Naive thymus-derived CD4-positive, alpha-beta T cell (primary cell): ENCODE results near the gene ELMO1. TPM values are rescaled to one million over a fixed set of nuclear protein-coding genes. Genes with fewer than 3 reads are reported as not detected.

ENCODE experiments used
- ATAC-seq: fragments of 150-1000 bp; cut with Tn5 transposase; 2 replicates; pipeline ENCODE4 v1.10.0; 2021; ENCODE audit warnings: mild to moderate bottlenecking, moderate library complexity
- CTCF ChIA-PET: fragments of 350-600 bp; sonication (Branson Sonifier 250); formaldehyde crosslinking; loops from one replicate; lab custom pipeline; 2021; ENCODE audit warnings: antibody characterized with exemption; lab: Charles Lee
- POLR2A ChIA-PET: fragments of 350-600 bp; sonication (Branson Sonifier 250); formaldehyde crosslinking; loops from one replicate; lab custom pipeline; 2021; ENCODE audit warnings: antibody characterized with exemption, inconsistent platforms; lab: Charles Lee
- DNase-seq, 9 donors: peaks; one replicate each; pipeline versions ENCODE4 v3.0.0 to v3.0.0-alpha.2; 2020 to 2022; ENCODE audit warnings: mixed read lengths in 1 of 9
- H3K27ac ChIP-seq: one replicate; pipeline ENCODE4 v1.7.0; 2013; ENCODE audit warnings: mild to moderate bottlenecking, low read depth, low read length, moderate library complexity
- H3K27me3 ChIP-seq, 2 donors: one replicate each; pipeline ENCODE4 v1.7.0; 2013; ENCODE audit warnings: low read length in 2 of 2, mild to moderate bottlenecking in 2 of 2, moderate library complexity in 2 of 2; ENCODE audit not compliant: control insufficient read depth in 2 of 2, insufficient read depth in 2 of 2
- H3K36me3 ChIP-seq, 3 experiments: 1 replicate in 2 of 3; 2 replicates in 1 of 3; pipeline ENCODE4 v1.7.0; 2013; ENCODE audit warnings: low read length in 3 of 3, mild to moderate bottlenecking in 3 of 3, moderate library complexity in 1 of 3; ENCODE audit not compliant: insufficient read depth in 3 of 3, control insufficient read depth in 2 of 3
- H3K4me1 ChIP-seq, 2 donors: one replicate each; pipeline ENCODE4 v1.7.0; 2013; ENCODE audit warnings: low read length in 2 of 2, mild to moderate bottlenecking in 2 of 2, moderate library complexity in 1 of 2; ENCODE audit not compliant: control insufficient read depth in 2 of 2, insufficient read depth in 2 of 2
- H3K4me3 ChIP-seq: 2 replicates; pipeline ENCODE4 v1.7.0; 2013; ENCODE audit warnings: mild to moderate bottlenecking, low read length
- H3K9me3 ChIP-seq, 3 experiments: 1 replicate in 2 of 3; 2 replicates in 1 of 3; pipeline ENCODE4 v1.7.0; 2013; ENCODE audit warnings: low read length in 3 of 3; ENCODE audit not compliant: control insufficient read depth in 2 of 3
- H3K27ac Mint-ChIP-seq, 9 donors: one replicate each; pipeline ENCODE4 v1.8.0; 2020 to 2022; ENCODE audit warnings: mixed read lengths in 9 of 9, mild to moderate bottlenecking in 8 of 9, moderate library complexity in 5 of 9, inconsistent platforms in 2 of 9
- H3K27me3 Mint-ChIP-seq, 5 donors: one replicate each; pipeline ENCODE4 v1.8.0; 2021 to 2022; ENCODE audit warnings: mixed read lengths in 5 of 5, mild to moderate bottlenecking in 1 of 5
- H3K36me3 Mint-ChIP-seq, 5 donors: one replicate each; pipeline ENCODE4 v1.8.0; 2020 to 2022; ENCODE audit warnings: mixed read lengths in 5 of 5, mild to moderate bottlenecking in 3 of 5, inconsistent platforms in 1 of 5
- H3K4me1 Mint-ChIP-seq, 7 donors: one replicate each; pipeline ENCODE4 v1.8.0; 2020 to 2022; ENCODE audit warnings: mixed read lengths in 7 of 7, mild to moderate bottlenecking in 3 of 7, inconsistent platforms in 1 of 7
- H3K4me3 Mint-ChIP-seq, 10 donors: one replicate each; pipeline ENCODE4 v1.8.0; 2020 to 2022; ENCODE audit warnings: mild to moderate bottlenecking in 10 of 10, mixed read lengths in 10 of 10, moderate library complexity in 6 of 10, inconsistent platforms in 2 of 10
- H3K9me3 Mint-ChIP-seq, 11 donors: one replicate each; pipeline ENCODE4 v1.8.0; 2020 to 2022; ENCODE audit warnings: mixed read lengths in 11 of 11, mild to moderate bottlenecking in 4 of 11, inconsistent platforms in 1 of 11, moderate library complexity in 1 of 11
- intact Hi-C, 2 donors: fragments of 100-400 bp; cut with micrococcal nuclease; formaldehyde crosslinking; loops; one replicate each; pipeline ENCODE4 v1.15.1; 2023
- polyA plus RNA-seq, 2 donors: library from polyadenylated mRNA; unstranded; fragments of 300-500 nt; fragmentation: Illumina TruSeq; gene quantifications; one replicate each; pipeline ENCODE4 v1.2.3, GENCODE V29; 2021
- total RNA-seq, 6 experiments: library from RNA in 5 of 6; stranded (reverse) in 5 of 6; gene quantifications; 1 replicate in 5 of 6; 2 replicates in 1 of 6; pipeline ENCODE4 v1.2.3 and lab custom pipeline; 2021 to 2026

ELMO1 gene
- total and polyA plus RNA-seq, 7 experiments from 2014 or later, result 63.6 to 160 (median 124) TPM

GRCh38 chr7:37420946-37421695, 27.5 kb downstream of the ELMO1 start:
- CTCF ChIA-PET, result no interaction called here
- H3K4me1 ChIP-seq, result peaks cover 0 to 12% of the 10 kb centered on the region in 2 donors
- H3K36me3 ChIP-seq, result no peaks in the 10 kb centered on the region
- ATAC-seq (no peak), DNase-seq (no peak)
- H3K4me3 ChIP-seq, result no peak overlapping the region
- POLR2A ChIA-PET, result interaction anchor here (1.0 to 3.2 kb wide), 2 partner anchors 24 to 27 kb away, joined by 3 to 15 read pairs; partner anchors contain the start of gene ELMO1
- Mint-ChIP-seq H3K27ac (peak overlapping the region in 7 of 9 donors; percentile 4 to 64 (median 19)), H3K27me3 (no peaks in the 10 kb centered on the region), H3K9me3 (peaks cover 0 to 1% (median 0%) of the 10 kb centered on the region in 11 donors), H3K36me3 (peaks cover 0 to 14% (median 8%) of the 10 kb centered on the region in 5 donors), H3K4me3 (peak overlapping the region in 2 of 10 donors; percentile 2 to 4), H3K4me1 (peaks cover 31 to 68% (median 61%) of the 10 kb centered on the region in 7 donors)
- H3K27me3 ChIP-seq, result no peaks in the 10 kb centered on the region
- no peaks in the 10 kb centered on the region for H3K9me3 ChIP-seq
- no peak overlapping the region for H3K27ac ChIP-seq
- intact Hi-C loops, result no loop called here

- Mint-ChIP-seq H3K4me1 (peaks cover 32 to 78% (median 73%) of the 10 kb centered on the region in 7 donors), H3K9me3 (peaks cover 0 to 1% (median 0%) of the 10 kb centered on the region in 11 donors), H3K4me3 (no peak overlapping the region), H3K27me3 (no peaks in the 10 kb centered on the region), H3K36me3 (peaks cover 0 to 25% (median 8%) of the 10 kb centered on the region in 5 donors), H3K27ac (peak overlapping the region in 5 of 9 donors; percentile 11 to 75 (median 38))
- Histone ChIP-seq H3K27me3 (no peaks in the 10 kb centered on the region), H3K36me3 (no peaks in the 10 kb centered on the region), H3K4me3 (no peak overlapping the region), H3K9me3 (no peaks in the 10 kb centered on the region), H3K4me1 (peaks cover 0 to 12% of the 10 kb centered on the region in 2 donors), H3K27ac (no peak overlapping the region)
- CTCF ChIA-PET, result no interaction called here
- POLR2A ChIA-PET, result interaction anchor here (0.9 to 3.2 kb wide), 2 partner anchors 16 to 29 kb away, joined by 3 to 15 read pairs; partner anchors contain the start of gene ELMO1
- DNase-seq (no peak), ATAC-seq (peak; percentile 65)
- intact Hi-C loops, result no loop called here
These were observed 29.2 kb downstream of the ELMO1 start for GRCh38 chr7:37419496-37419895.

GRCh38 chr7:37418381-37418780, 30.3 kb downstream of the ELMO1 start:
- H3K27ac ChIP-seq, result no peak overlapping the region
- ChIA-PET POLR2A (interaction anchor here (0.8 to 0.9 kb wide), 2 partner anchors 28 to 33 kb away, joined by 3 read pairs; no protein-coding TSS in a partner anchor), CTCF (interaction anchor here (1.0 to 1.2 kb wide), 2 partner anchors 31 to 134 kb away, joined by 3 to 4 read pairs; partner anchors contain the start of gene ELMO1)
- no peak overlapping the region for H3K4me3 ChIP-seq
- intact Hi-C loops, result no loop called here
- Mint-ChIP-seq H3K4me1 (peaks cover 32 to 81% (median 67%) of the 10 kb centered on the region in 7 donors), H3K36me3 (peaks cover 3 to 26% (median 12%) of the 10 kb centered on the region in 5 donors), H3K9me3 (peaks cover 0 to 1% (median 0%) of the 10 kb centered on the region in 11 donors), H3K27ac (peak overlapping the region; percentile 5 to 78 (median 46)), H3K4me3 (peak overlapping the region in 1 of 10 donors; percentile 26), H3K27me3 (no peaks in the 10 kb centered on the region)
- H3K4me1 ChIP-seq, result peaks cover 0 to 12% of the 10 kb centered on the region in 2 donors
- no peaks in the 10 kb centered on the region for H3K36me3 ChIP-seq
- ATAC-seq (no peak), DNase-seq (no peak)
- H3K27me3 ChIP-seq, result no peaks in the 10 kb centered on the region
- H3K9me3 ChIP-seq, result no peaks in the 10 kb centered on the region

GRCh38 chr7:37417107-37417474, 31.6 kb downstream of the ELMO1 start:
- H3K4me1 ChIP-seq, result peaks cover 0 to 12% of the 10 kb centered on the region in 2 donors
- no peak overlapping the region for H3K4me3 Mint-ChIP-seq
- H3K27me3 Mint-ChIP-seq, result no peaks in the 10 kb centered on the region
- no peaks in the 10 kb centered on the region for H3K36me3 ChIP-seq
- peak overlapping the region in 1 of 9 donors; percentile 25 for H3K27ac Mint-ChIP-seq
- no peak overlapping the region for H3K4me3 ChIP-seq
- ATAC-seq (no peak), DNase-seq (no peak)
- no peak overlapping the region for H3K27ac ChIP-seq
- H3K9me3 Mint-ChIP-seq, result peaks cover 0 to 6% (median 0%) of the 10 kb centered on the region in 11 donors
- intact Hi-C loops, result no loop called here
- H3K4me1 Mint-ChIP-seq, result peaks cover 37 to 93% (median 78%) of the 10 kb centered on the region in 7 donors
- no peaks in the 10 kb centered on the region for H3K27me3 ChIP-seq
- H3K36me3 Mint-ChIP-seq, result peaks cover 7 to 31% (median 22%) of the 10 kb centered on the region in 5 donors
- no peaks in the 10 kb centered on the region for H3K9me3 ChIP-seq
- CTCF ChIA-PET, result interaction anchor here (0.7 to 1.1 kb wide), 2 partner anchors 30 to 88 kb away, joined by 3 read pairs; no protein-coding TSS in a partner anchor
- POLR2A ChIA-PET, result interaction anchor here (0.7 kb wide), 1 partner anchor 24 kb away, joined by 3 read pairs; no protein-coding TSS in a partner anchor

- Histone ChIP-seq H3K27me3 (no peaks in the 10 kb centered on the region), H3K4me1 (peaks cover 0 to 15% of the 10 kb centered on the region in 2 donors), H3K27ac (no peak overlapping the region), H3K4me3 (no peak overlapping the region), H3K36me3 (no peaks in the 10 kb centered on the region), H3K9me3 (no peaks in the 10 kb centered on the region)
- H3K4me1 Mint-ChIP-seq, result peaks cover 39 to 93% (median 78%) of the 10 kb centered on the region in 7 donors
- POLR2A ChIA-PET, result no interaction called here
- DNase-seq (no peak), ATAC-seq (no peak)
- no peaks in the 10 kb centered on the region for H3K27me3 Mint-ChIP-seq
- H3K9me3 Mint-ChIP-seq, result peaks cover 0 to 6% (median 0%) of the 10 kb centered on the region in 11 donors
- intact Hi-C loops, result no loop called here
- peak overlapping the region in 2 of 9 donors; percentile 6 to 26 for H3K27ac Mint-ChIP-seq
- H3K4me3 Mint-ChIP-seq, result no peak overlapping the region
- CTCF ChIA-PET, result interaction anchor here (1.1 kb wide), 1 partner anchor 31 kb away, joined by 3 read pairs; no protein-coding TSS in a partner anchor
- peaks cover 7 to 31% (median 22%) of the 10 kb centered on the region in 5 donors for H3K36me3 Mint-ChIP-seq
These were observed 32.1 kb downstream of the ELMO1 start for GRCh38 chr7:37416378-37417106.

GRCh38 chr7:37415629-37416028, 33.0 kb downstream of the ELMO1 start:
- Histone ChIP-seq H3K27ac (no peak overlapping the region), H3K27me3 (no peaks in the 10 kb centered on the region), H3K36me3 (no peaks in the 10 kb centered on the region), H3K4me1 (peaks cover 5 to 24% of the 10 kb centered on the region in 2 donors), H3K9me3 (no peaks in the 10 kb centered on the region), H3K4me3 (no peak overlapping the region)
- peak overlapping the region in 2 of 9 donors; percentile 26 to 58 for H3K27ac Mint-ChIP-seq
- H3K36me3 Mint-ChIP-seq, result peaks cover 7 to 31% (median 22%) of the 10 kb centered on the region in 5 donors
- no peak overlapping the region for H3K4me3 Mint-ChIP-seq
- ChIA-PET POLR2A (no interaction called here), CTCF (no interaction called here)
- ATAC-seq (no peak), DNase-seq (no peak)
- peaks cover 38 to 93% (median 78%) of the 10 kb centered on the region in 7 donors for H3K4me1 Mint-ChIP-seq
- intact Hi-C loops, result no loop called here
- H3K27me3 Mint-ChIP-seq, result no peaks in the 10 kb centered on the region
- peaks cover 0 to 6% (median 0%) of the 10 kb centered on the region in 11 donors for H3K9me3 Mint-ChIP-seq
